DMS79 (cell line): Measurements from ENCODE around the gene RFNG.

ENCODE experiments used
- DNase-seq: peaks from one replicate; lab custom pipeline; 2025; lab: John Stamatoyannopoulos, UW

The RFNG gene

DNA sequence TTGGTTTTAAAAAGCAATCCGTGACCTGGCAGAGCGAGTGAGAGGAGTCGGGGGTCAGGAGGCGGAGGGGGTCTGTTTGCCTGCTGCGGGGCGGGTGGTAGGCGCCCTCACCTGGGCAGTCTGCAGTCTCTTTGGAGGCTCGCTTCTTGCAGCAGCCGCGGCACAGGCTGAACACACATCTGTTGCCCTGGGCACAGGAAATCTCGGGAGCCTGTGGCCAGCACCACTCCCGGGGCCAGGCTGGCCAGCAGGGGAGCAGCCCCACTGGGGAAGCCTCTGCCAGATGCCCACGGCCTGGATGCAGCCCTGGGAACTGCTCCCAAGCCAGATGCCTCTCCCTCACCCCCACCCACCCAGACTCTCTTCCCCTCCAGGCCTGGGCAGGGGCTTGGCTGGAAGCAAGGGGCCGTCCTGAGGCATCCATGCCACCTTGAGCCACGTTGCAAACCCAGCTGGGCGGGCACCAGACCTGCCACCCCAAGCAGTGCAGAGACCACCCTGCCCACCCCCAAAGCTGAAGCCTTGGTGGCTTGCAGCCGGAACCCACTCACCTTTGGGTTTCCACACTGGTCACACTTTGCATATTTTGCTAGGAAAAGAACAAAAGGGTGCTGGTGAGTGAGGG lies 6.7 kb upstream of the RFNG start:
- no peak for DNase-seq

- DNase-seq = no peak
These were observed 5.4 kb upstream of the RFNG start for GRCh38 chr17:82056729-82057621.

DNA sequence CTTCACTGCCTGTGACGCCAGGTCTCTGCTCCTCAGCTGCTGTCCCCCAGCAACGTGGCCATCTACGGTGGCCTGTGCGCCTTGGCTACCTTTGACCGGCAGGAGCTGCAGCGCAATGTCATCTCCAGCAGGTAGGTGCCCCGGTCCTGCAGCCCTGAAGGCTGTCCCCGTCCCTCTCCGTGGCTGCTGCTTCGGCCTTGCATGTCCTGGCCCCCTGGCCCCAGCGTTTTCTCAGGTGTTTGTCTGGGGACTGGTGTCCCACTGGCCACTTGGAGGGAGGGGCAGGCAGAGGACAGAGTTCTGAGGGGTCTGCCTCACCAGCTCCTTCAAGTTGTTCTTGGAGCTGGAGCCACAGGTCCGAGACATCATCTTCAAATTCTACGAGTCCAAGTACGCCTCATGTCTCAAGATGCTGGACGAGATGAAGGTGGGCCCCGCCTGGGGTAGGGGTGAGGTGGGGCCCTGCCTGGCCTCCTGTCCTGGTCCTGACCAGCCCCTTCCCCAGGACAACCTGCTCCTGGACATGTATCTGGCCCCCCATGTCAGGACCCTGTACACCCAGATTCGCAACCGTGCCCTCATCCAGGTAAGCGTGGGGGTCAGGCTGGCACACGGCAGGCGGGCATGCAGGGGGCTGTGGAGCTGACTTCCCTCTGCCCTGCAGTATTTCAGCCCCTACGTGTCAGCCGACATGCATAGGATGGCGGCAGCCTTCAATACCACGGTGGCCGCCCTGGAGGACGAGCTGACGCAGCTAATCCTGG lies 4.5 kb upstream of the RFNG start:
- DNase-seq = no peak

DNA sequence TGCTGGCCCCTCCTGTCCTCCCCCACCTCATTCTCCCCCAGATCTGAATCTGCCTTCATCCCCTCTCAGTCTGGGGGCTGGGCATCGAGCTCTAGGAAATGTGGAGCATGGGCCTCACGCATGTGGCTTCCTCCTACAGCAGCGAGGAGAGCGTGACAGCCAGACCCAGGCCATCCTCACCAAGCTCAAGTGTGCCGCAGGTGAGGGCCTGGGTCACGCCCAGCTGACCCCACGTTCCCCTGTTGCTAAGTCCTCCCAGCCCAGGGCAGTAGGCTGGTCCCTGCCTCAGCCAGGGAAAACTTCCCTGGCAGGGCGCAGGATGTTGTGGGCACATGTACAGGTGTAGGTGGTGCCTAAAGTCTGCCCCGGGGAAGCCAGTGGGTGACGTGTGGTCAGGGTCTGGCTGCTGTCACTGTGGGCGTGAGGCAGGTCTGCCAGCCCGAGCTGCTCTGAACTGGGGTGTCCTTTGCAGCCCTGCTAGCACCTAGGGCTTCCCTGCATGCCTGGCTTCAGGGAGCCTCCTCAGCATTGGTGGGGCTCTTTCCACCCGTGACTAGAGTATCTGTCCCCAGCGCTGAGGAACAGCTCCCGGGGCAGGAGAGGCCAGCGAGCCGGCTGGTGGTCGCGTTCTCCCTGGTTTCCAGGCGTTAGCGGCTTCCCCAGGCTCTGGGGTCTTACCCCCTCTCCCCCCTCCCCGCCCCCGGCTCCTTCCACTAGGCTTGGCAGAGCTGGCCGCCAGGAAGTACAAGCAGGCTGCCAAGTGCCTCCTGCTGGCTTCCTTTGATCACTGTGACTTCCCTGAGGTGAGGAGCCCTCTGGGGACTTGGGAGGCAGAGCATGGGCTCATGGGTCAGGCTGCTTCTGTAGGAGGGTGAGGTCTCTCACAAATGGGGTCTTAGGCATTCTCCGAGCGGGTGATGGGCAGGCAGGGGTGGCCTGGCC lies 3.7 kb upstream of the RFNG start:
- no peak for DNase-seq

- DNase-seq = no peak
These were observed 2.9 kb upstream of the RFNG start for GRCh38 chr17:82054351-82055022.

GRCh38 chr17:82053556-82054263 lies 2.1 kb upstream of the RFNG start:
- DNase-seq = no peak

GRCh38 chr17:82053130-82053529 lies 1.5 kb upstream of the RFNG start:
- no peak for DNase-seq

DNA sequence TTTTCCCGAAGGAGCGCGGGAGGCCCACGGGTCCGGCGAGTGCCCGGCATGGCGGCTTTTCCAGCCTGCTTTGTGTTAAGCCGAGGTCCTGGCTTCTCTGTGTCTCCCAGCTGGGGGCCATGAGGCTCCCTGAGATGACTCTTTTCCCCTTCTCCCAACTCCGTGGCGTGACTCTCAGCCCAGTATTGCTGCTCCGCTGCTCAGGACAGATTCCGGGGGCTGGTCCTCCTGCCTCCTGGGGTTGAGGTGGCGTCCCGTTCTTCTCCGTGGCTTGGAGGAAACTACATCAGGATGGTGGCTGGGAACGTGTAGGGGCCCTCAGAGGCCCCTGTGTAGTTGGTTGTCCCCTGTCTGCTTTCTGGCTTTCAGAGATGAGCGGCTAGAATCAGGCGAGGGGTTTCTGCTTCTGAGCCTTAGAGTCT lies 1.0 kb upstream of the RFNG start:
- no peak for DNase-seq

- no peak for DNase-seq
These were observed 610 bp downstream of the RFNG start for GRCh38 chr17:82050761-82051641.

DNA sequence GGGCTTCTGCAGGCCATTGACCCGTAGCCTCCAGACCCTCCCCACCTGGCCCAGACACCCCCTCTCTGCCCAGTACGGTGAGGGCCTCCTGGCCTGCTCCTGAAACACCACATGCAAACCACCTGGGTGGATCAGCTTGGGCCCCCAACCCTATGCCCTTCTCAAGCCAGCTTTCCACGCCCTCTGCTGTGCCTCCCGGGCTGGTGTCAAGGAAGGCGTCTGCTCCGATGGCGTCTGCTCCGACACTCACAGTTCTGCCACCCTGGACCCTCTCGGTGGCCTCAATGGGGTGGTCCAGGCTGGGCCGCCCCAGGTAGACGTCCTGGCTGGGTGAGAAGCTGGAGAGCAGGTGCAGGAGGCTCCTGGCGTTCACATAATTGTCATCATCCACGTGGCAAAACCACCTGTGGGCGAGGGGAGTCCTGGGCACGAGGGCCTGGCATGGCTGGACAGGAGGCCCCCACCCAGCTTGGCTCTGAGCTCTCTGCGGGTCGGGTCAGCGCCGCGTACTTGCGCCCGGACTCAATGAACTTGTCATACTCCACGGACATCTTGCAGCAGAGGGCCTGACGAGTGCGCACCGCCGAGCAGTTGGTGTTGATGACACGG lies 1.4 kb downstream of the RFNG start:
- DNase-seq = no peak

DNA sequence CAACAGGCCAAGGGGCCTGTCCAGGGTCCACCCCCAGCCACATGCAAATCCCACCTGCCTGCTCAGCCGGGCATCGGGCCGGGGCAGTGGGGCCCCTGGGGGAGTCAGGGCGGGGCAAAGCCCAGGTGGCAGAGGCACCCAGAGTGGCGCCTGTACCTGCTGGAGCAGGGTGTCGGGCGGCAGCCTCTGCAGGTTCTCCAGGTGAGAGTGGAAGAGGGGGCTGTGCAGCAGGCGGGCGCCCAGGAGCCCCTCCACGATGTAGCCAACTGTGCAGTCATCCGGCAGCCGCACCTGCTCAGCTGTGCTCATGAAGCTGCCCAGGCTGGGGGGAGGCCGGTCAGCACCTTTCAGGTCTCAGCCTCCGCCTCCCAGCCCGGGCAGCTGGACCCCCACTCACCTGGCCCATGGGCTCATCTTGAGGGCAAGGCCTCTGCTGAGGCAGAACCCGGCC lies 2.1 kb downstream of the RFNG start:
- DNase-seq = no peak

DNA sequence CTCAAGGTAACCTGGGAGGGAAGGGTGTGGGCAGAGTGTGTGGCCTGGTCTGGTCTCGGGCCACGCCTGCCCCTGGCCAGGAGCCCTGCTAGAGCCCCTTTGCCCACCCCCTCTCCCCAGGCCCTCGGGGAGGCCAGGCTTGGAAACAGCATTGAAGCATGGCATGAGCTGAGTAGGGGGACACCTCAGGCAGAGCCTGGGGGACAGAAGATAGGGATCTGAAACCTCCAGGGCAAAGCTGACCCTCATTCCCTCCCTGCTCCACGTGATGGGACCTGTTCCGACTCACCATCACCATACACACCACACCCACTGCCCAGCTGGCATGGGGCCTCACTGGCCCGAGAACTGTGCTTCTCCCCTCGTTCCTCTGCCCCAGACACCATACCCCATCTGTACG lies 2.5 kb downstream of the RFNG start:
- DNase-seq = no peak

- DNase-seq = no peak
These were observed 3.0 kb downstream of the RFNG start for GRCh38 chr17:82048571-82048971.

DNA sequence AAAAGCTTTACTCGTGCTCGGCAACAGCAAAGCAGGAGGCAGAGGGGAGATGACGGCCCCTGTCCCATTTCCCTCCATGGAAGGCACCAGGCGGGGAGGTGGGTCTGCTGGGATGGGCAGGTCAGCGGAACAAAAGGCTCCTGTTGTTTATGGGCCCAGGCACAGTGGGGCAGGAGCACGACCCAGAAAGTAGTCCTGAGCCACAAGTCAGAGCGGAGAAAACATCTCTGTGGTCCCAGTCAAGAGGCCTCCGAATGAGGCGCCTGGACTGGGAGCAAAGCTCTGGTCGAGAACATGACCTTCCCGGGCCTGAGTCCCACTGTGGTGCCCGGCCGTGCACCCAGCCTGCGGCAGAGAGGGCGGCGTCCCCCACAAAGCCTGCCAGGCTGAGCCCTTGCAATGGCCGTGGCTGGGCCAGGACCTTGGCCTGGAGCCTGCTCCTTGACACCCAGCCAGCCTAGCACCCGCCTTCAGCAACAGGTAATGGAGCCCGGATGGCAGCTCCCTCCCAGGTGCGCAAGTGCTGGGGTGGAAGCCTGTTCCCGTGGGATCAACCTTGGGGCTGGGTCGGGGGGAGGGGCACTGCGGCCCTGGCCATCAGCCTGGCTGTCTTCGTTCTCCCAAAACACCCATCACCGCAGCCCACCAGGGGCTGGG lies 3.6 kb downstream of the RFNG start:
- DNase-seq = no peak

GRCh38 chr17:82047379-82047778 lies 4.2 kb downstream of the RFNG start:
- no peak for DNase-seq

GRCh38 chr17:82046903-82047302 lies 4.7 kb downstream of the RFNG start:
- no peak for DNase-seq

DNA sequence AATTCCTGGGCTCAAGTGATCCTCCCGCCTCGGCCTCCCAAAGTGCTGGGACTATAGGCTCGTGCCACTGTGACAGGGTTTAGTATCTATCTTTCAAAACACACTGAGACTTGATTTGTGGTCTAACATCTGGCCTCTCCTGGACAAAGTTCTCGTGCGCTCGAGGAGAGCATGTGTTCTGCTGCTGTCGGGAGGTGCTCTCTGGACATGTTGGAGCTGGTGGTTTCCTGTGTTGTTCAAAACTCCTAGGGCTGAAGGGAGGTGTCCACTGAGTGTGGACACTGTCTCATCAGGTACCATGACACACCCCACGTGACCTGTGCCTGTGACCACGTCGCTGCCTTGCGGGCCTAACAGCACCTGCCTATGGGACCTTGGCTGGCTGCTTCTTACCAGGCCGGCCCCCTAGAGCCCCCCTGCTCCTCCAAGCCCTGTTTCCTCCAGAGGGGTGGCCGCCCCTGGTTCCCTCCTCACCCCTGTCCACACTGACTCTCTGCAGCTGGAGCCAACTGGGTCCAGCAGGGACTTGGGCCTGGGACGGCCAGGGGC lies 5.6 kb downstream of the RFNG start:
- DNase-seq = no peak

GRCh38 chr17:82043507-82043906 lies 8.1 kb downstream of the RFNG start:
- no peak for DNase-seq
